A673 (cell line): ENCODE measurements around the gene SMYD1.

ENCODE experiments used
- CTCF ChIP-seq: fragments of 300-800, 200-600 bp; sonication (generic); conservative IDR thresholded peaks from 2 replicates; pipeline ENCODE4 v1.5.1; 2017; ENCODE audit warnings: low read depth, mild to moderate bottlenecking, antibody characterized with exemption, low read length, moderate library complexity, mixed read lengths
- EZH2 ChIP-seq: fragments of 200-600 bp; sonication (generic); IDR thresholded peaks from 2 replicates; pipeline ENCODE4 v1.6.1; 2017; ENCODE audit warnings: borderline replicate concordance, low read depth, mild to moderate bottlenecking, mixed read lengths, antibody characterized with exemption, low read length; ENCODE audit not compliant: poor library complexity, severe bottlenecking

- no peak for TF ChIP-seq CTCF
- no peak for TF ChIP-seq EZH2
These were observed 2.4 kb downstream of the SMYD1 start for GRCh38 chr2:88070055-88070454.
